PC-3 (cell line): ENCODE data around the gene EAF2. TPM values are rescaled to one million over a fixed set of nuclear protein-coding genes. Genes with fewer than 3 reads are reported as not detected.

Experiments used
- ATAC-seq: fragments of 200-7000 bp; cut with Tn5 transposase; 2 replicates; pipeline ENCODE4 v1.9.1; 2020; ENCODE audit warnings: mild to moderate bottlenecking, moderate library complexity
- BruUV-seq: library from RNA; stranded (reverse); fragments of 400-500 nt; replicated peaks from 2 replicates; lab custom pipeline; 2021; lab: Mats Ljungman, UMichigan
- CTCF ChIA-PET: fragments of 300-600 bp; sonication (Branson Sonifier 250); formaldehyde crosslinking; loops from one replicate; lab custom pipeline; 2022; ENCODE audit warnings: antibody characterized with exemption; lab: Charles Lee
- POLR2A ChIA-PET: fragments of 300-600 bp; sonication (Branson Sonifier 250); formaldehyde crosslinking; loops from one replicate; lab custom pipeline; 2022; ENCODE audit warnings: antibody characterized with exemption; ENCODE audit not compliant: unreplicated experiment; lab: Charles Lee
- DNase-seq: peaks from one replicate; pipeline ENCODE4 v3.0.0-alpha.2; 2015
- H2AFZ ChIP-seq: fragments of 300-600 bp; sonication (generic); 2 replicates; pipeline ENCODE4 v1.6.0; 2016; ENCODE audit warnings: antibody characterized with exemption, low read length
- H3F3A ChIP-seq: fragments of 300-600 bp; sonication (generic); one replicate; pipeline ENCODE4 v1.6.0; 2017; ENCODE audit warnings: antibody characterized with exemption, low read length, control low read depth, mild to moderate bottlenecking; ENCODE audit not compliant: unreplicated experiment
- H3K27ac ChIP-seq: fragments of 300-600 bp; sonication (generic); 2 replicates; pipeline ENCODE4 v1.5.1; 2016; ENCODE audit warnings: mild to moderate bottlenecking, low read length
- H3K27me3 ChIP-seq: fragments of 300-600 bp; sonication (generic); 2 replicates; pipeline ENCODE4 v1.6.1; 2016; ENCODE audit warnings: low read length, mixed read lengths
- H3K36me3 ChIP-seq: fragments of 300-600 bp; sonication (generic); 2 replicates; pipeline ENCODE4 v1.6.1; 2016; ENCODE audit warnings: low read depth, mixed run types, low read length, mixed read lengths
- H3K4me1 ChIP-seq: fragments of 300-600 bp; sonication (generic); 2 replicates; pipeline ENCODE4 v1.5.1; 2016; ENCODE audit warnings: low read length; ENCODE audit not compliant: insufficient read depth
- H3K4me2 ChIP-seq: fragments of 300-600 bp; sonication (generic); 2 replicates; pipeline ENCODE4 v1.6.0; 2016; ENCODE audit warnings: low read length
- H3K4me3 ChIP-seq: fragments of 300-600 bp; sonication (generic); 2 replicates; pipeline ENCODE4 v1.5.1; 2016; ENCODE audit warnings: mild to moderate bottlenecking, low read length, mixed read lengths
- H3K79me2 ChIP-seq: fragments of 300-600 bp; sonication (generic); 2 replicates; pipeline ENCODE4 v1.6.1; 2017; ENCODE audit warnings: low read length, mixed read lengths
- H3K9ac ChIP-seq: fragments of 300-600 bp; sonication (generic); 2 replicates; pipeline ENCODE4 v1.6.0; 2016; ENCODE audit warnings: mild to moderate bottlenecking, low read length
- H3K9me2 ChIP-seq: fragments of 300-600 bp; sonication (generic); replicated peaks from 2 replicates; pipeline ENCODE4 v1.6.1; 2016; ENCODE audit warnings: mixed run types, low read length, mixed read lengths
- H3K9me3 ChIP-seq: fragments of 300-600 bp; sonication (generic); 2 replicates; pipeline ENCODE4 v1.6.1; 2016; ENCODE audit warnings: low read length, mixed read lengths
- H4K20me1 ChIP-seq: fragments of 300-600 bp; sonication (generic); 2 replicates; pipeline ENCODE4 v1.6.1; 2016; ENCODE audit warnings: low read length, mixed read lengths
- EZH2 ChIP-seq: fragments of 300-600 bp; sonication (generic); IDR thresholded peaks from one replicate; pipeline ENCODE4 v1.6.1; 2017; ENCODE audit warnings: antibody characterized with exemption, mild to moderate bottlenecking, low read length; ENCODE audit not compliant: unreplicated experiment
- EZH2phosphoT487 ChIP-seq: fragments of 300-600 bp; sonication (generic); IDR thresholded peaks from 2 replicates; pipeline ENCODE4 v1.6.1; 2018; ENCODE audit warnings: mild to moderate bottlenecking, antibody characterized with exemption, low read length, borderline replicate concordance
- intact Hi-C: fragments of 100-400 bp; cut with micrococcal nuclease; formaldehyde crosslinking; loops from 2 replicates; pipeline ENCODE4 v1.9.0; 2023
- total RNA-seq: library from RNA; depleted of rRNA; stranded (reverse); fragments of >200 nt; gene quantifications from 2 replicates; pipeline ENCODE4 v1.2.3, GENCODE V29; 2014
- TF ChIP-seq, protein P1 (sequence below): fragments of 300-600 bp; sonication (generic); conservative IDR thresholded peaks from 2 replicates; pipeline ENCODE4 v1.5.1; 2017; ENCODE audit warnings: antibody characterized with exemption, low read depth, mild to moderate bottlenecking, low read length

Gene EAF2
- total RNA-seq, 1 experiment from 2014 or later: 2.8 TPM

DNA sequence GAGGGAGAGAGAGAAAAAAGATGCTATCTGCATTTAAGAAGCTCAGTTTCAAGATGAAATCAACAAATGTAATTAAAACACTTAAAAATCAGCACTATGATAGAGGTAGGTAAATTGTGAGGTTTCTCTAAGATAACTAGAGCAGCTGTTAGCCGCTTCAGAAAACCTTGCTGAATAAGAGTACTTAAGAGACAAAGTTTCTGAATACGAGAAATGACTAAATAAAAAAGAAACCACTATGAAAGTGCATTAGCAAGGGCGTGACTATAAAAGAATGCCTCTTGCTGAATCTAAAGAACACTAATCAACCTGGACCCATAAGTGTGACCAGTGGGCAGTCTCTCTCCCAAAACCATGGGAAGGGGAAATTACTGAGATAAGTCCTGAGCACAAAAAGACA is 41.9 kb upstream of the EAF2 start:
- H3K27me3 ChIP-seq: no peaks in the 10 kb centered on the region
- CTCF ChIA-PET: no interaction called here
- no peaks in the 10 kb centered on the region for H4K20me1 ChIP-seq
- no peak overlapping the region for H3K4me2 ChIP-seq
- POLR2A ChIA-PET: no interaction called here
- H3K9me3 ChIP-seq: no peaks in the 10 kb centered on the region
- BruUV-seq: no TSS peak
- peaks cover 38% of the 10 kb centered on the region for H3K36me3 ChIP-seq
- no peak overlapping the region for H3K9ac ChIP-seq
- intact Hi-C loops: no loop called here
- ATAC-seq (no peak), DNase-seq (no peak)
- TF ChIP-seq, protein P1, sequence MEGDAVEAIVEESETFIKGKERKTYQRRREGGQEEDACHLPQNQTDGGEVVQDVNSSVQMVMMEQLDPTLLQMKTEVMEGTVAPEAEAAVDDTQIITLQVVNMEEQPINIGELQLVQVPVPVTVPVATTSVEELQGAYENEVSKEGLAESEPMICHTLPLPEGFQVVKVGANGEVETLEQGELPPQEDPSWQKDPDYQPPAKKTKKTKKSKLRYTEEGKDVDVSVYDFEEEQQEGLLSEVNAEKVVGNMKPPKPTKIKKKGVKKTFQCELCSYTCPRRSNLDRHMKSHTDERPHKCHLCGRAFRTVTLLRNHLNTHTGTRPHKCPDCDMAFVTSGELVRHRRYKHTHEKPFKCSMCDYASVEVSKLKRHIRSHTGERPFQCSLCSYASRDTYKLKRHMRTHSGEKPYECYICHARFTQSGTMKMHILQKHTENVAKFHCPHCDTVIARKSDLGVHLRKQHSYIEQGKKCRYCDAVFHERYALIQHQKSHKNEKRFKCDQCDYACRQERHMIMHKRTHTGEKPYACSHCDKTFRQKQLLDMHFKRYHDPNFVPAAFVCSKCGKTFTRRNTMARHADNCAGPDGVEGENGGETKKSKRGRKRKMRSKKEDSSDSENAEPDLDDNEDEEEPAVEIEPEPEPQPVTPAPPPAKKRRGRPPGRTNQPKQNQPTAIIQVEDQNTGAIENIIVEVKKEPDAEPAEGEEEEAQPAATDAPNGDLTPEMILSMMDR: no peak
- no peak for TF ChIP-seq EZH2phosphoT487
- TF ChIP-seq EZH2: no peak
- H3K4me1 ChIP-seq: no peaks in the 10 kb centered on the region
- no peak overlapping the region for H3K27ac ChIP-seq
- no peaks in the 10 kb centered on the region for H3K79me2 ChIP-seq
- no peak overlapping the region for H3K4me3 ChIP-seq
- no peaks in the 10 kb centered on the region for H3K9me2 ChIP-seq
- no peaks in the 10 kb centered on the region for H3F3A ChIP-seq
- H2AFZ ChIP-seq: no peak overlapping the region

DNA sequence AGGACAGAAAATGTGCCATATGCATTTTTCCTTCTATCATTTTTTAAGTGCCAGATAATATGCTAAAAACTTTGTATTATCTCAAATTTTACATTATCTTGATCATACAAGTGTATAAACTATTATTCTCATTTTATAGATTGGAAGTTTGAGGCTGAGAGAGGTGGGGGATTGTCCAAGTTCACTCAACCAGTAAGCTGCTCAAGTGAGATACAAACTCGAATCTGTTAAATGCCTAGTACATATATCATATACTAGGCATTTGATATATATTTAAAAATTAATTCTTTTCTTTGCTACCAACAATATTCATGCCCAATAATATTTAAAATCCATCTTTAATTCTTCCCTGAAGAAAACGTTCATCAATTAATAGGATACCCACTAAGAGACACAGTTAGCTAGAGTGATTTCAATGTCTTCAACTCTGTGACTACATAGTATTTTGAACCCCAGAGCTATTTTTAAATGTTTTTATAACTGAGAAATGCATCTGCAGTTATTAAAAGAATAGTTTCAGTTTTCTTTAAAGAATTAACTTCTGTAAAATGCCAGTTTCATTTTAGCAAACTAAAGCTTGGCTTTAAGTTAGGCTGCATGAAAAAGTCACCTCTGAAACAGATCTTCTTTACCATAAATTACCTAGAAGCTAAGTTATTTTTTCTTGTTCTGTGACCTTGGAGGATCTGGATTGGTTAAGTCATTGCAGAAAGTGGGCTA is 40.6 kb upstream of the EAF2 start:
- BruUV-seq: no TSS peak
- POLR2A ChIA-PET: interaction anchor here (0.6 to 0.7 kb wide), 2 partner anchors 13 to 323 kb away, joined by 3 to 4 read pairs; no protein-coding TSS in a partner anchor
- no peak for ATAC-seq

More for the DNA sequence above, 40.6 kb upstream of the EAF2 start:
- H3K4me2 ChIP-seq: no peak overlapping the region
- no peaks in the 10 kb centered on the region for H3K9me2 ChIP-seq
- DNase-seq: no peak
- intact Hi-C loops: no loop called here
- H3K79me2 ChIP-seq: no peaks in the 10 kb centered on the region
- H3K4me3 ChIP-seq: no peak overlapping the region
- H3F3A ChIP-seq: no peaks in the 10 kb centered on the region
- H3K9ac ChIP-seq: no peak overlapping the region
- H3K36me3 ChIP-seq: peaks cover 38% of the 10 kb centered on the region
- no peak overlapping the region for H2AFZ ChIP-seq
- no peaks in the 10 kb centered on the region for H3K9me3 ChIP-seq
- H3K27me3 ChIP-seq: no peaks in the 10 kb centered on the region
- H3K27ac ChIP-seq: no peak overlapping the region
- CTCF ChIA-PET: no interaction called here
- TF ChIP-seq, protein P1: no peak
- no peak for TF ChIP-seq EZH2
- TF ChIP-seq EZH2phosphoT487: no peak
- H4K20me1 ChIP-seq: no peaks in the 10 kb centered on the region
- H3K4me1 ChIP-seq: no peaks in the 10 kb centered on the region
